BLaER1 treated with 17β-estradiol and CSF1 and Interleukin-3, amounts not matched to agents 10 nM and 100 nM (cell line): Measurements from ENCODE around the gene ABCC11.
A peak's percentile ranks its signal among the peaks of the same experiment; 100 is the strongest.

ENCODE experiments used
- H3K27ac ChIP-seq, 11 experiments: shearing (Covaris generic); formaldehyde crosslinking; 2 replicates each; pipeline ENCODE4 v1.8.1; 2022
- H3K27me3 ChIP-seq, 11 experiments: shearing (Covaris generic); formaldehyde crosslinking; 2 replicates each; pipeline ENCODE4 v1.8.1; 2022
- H3K36me3 ChIP-seq, 11 experiments: shearing (Covaris generic); formaldehyde crosslinking; 2 replicates each; pipeline ENCODE4 v1.8.1; 2022
- H3K4me1 ChIP-seq, 10 experiments: shearing (Covaris generic); formaldehyde crosslinking; 2 replicates each; pipeline ENCODE4 v1.8.1; 2022
- H3K4me2 ChIP-seq, 11 experiments: shearing (Covaris generic); formaldehyde crosslinking; 2 replicates each; pipeline ENCODE4 v1.8.1; 2022
- H3K4me3 ChIP-seq, 10 experiments: shearing (Covaris generic); formaldehyde crosslinking; 2 replicates each; pipeline ENCODE4 v1.8.1; 2022
- H3K9ac ChIP-seq, 11 experiments: shearing (Covaris generic); formaldehyde crosslinking; 2 replicates each; pipeline ENCODE4 v1.8.1; 2022
- H3K9me3 ChIP-seq, 11 experiments: shearing (Covaris generic); formaldehyde crosslinking; replicated peaks in 1 of 11; 2 replicates each; pipeline ENCODE4 v1.8.1; 2022
- H4K20me1 ChIP-seq, 11 experiments: shearing (Covaris generic); formaldehyde crosslinking; 2 replicates each; pipeline ENCODE4 v1.8.1; 2022
- Cebpa-rat ChIP-seq, 11 experiments: shearing (Covaris generic); IDR thresholded peaks; 2 replicates each; pipeline ENCODE4 v1.8.1; 2022

ABCC11 gene

DNA sequence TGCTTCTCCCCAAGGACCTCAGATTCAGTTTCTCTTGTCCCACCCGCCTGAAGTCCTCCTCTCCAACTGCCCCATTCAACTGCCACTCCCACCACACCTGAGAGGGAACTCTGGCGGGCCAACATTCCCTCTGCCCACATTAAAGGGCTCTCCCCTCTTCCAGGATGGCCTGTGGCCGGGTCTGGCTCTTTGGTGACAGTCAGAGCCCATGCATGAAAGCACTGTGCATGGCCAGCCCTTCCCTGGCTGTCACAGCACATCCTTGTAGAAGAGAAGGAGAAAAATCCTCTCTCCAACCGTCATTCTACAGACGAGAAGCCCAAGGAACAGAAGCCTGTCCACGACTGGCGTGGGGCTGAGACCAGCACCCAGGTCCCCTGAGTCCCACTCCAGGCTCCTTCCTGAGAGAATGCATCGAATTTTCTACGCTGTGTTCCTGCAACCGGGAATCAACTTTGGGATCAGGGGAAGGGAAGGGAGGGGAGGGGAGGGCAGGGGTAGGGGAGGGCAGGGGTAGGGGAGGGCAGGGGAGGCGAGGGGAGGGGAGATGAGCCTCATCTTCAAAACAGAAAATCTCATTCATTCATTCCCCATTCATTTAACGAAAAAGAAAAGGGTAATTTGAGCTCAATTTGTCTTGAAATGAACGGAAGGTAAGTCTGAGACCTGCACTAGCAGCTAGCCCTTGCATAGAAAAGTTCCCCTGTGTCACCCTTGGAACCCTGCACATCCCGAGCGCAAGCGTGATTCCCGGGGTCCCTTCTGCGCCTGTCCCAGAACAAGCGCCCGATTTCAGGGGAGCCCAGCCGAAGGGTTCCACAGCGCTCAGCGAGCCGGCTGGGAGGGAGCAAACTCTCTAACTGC is 91.2 kb downstream of the ABCC11 start, which contains the start of gene ABCC12:
Gene ABCC12, minus strand, starts transcription at position 68 of the 864 bp plus-strand sequence. CDS start 9,569 bp downstream, outside the sequence.
- H3K9ac ChIP-seq, result no peak within 1 kb of the TSS
- H4K20me1 ChIP-seq, result no peaks in the 10 kb centered on the region; a peak in 1 of 22 replicates
- H3K4me3 ChIP-seq, result no peak within 1 kb of the TSS
- H3K4me1 ChIP-seq, result peaks cover 5 to 10% (median 8%) of the 10 kb centered on the region in 10 experiments; a peak in 13 of 20 replicates
- TF ChIP-seq Cebpa-rat (IDR thresholded peaks at IDR 0.05), result no peak
- no peaks in the 10 kb centered on the region for H3K9me3 ChIP-seq
- no peak within 1 kb of the TSS for H3K27ac ChIP-seq
- H3K4me2 ChIP-seq, result peak within 1 kb of the TSS in 1 of 11 experiments; percentile 22; a peak in 1 of 22 replicates
- H3K36me3 ChIP-seq, result no peaks in the 10 kb centered on the region
- H3K27me3 ChIP-seq, result no peaks in the 10 kb centered on the region

DNA sequence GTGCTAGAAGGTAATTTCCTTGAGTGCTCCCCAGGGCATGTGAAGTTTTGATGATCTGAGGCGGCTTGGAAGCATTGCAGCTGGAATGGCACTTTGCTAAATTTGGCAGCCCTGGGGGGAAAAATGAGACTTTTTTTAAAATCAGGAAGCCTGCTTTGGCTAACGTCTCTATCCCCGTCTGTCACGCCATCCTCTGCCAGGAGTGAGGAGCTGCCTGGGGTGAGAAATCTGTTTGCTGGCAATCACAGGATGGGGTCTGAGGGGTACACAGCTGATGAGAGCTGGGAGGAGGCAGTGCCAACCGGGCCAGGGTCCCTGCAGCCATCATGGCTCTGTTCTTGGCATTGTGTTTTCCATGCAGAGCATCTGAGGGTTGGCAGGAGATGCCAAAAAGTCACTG is 93.6 kb downstream of the ABCC11 start:
- Histone ChIP-seq H3K9ac (peak overlapping the region in 1 of 11 experiments; percentile 1; a peak in 1 of 22 replicates), H3K9me3 (peaks cover 0 to 14% (median 11%) of the 10 kb centered on the region in 11 experiments; a peak in 21 of 22 replicates), H3K27ac (no peak overlapping the region), H3K36me3 (no peaks in the 10 kb centered on the region), H3K27me3 (no peaks in the 10 kb centered on the region), H3K4me2 (peak overlapping the region in 8 of 11 experiments; percentile 22 to 47 (median 38); a peak in 12 of 22 replicates), H3K4me1 (peaks cover 5 to 10% (median 8%) of the 10 kb centered on the region in 10 experiments; a peak in 13 of 20 replicates), H4K20me1 (no peaks in the 10 kb centered on the region; a peak in 1 of 22 replicates), H3K4me3 (no peak overlapping the region)
- no peak for TF ChIP-seq Cebpa-rat (IDR thresholded peaks at IDR 0.05)

DNA sequence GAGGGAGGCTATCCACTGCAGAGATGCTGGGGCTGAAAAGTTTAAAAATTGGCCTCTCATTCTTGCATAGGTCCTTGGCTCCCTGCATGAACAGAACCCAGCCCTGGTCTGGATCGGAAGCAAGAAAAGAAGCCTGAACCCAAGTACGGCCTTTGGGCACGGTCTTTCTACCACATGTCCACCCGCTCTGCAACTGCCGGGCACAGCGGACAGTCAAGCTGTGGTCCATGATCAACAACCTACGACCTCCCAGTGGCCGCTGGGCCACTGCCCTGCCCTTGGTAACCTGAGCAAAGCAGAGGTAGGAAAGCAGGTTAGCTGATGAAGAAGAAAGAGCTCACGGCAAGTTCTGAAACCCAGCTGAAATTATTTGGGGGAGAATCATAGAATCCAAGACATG is 95.1 kb downstream of the ABCC11 start:
- Histone ChIP-seq H3K27me3 (no peaks in the 10 kb centered on the region), H3K4me2 (no peak overlapping the region), H3K4me3 (no peak overlapping the region), H3K27ac (no peak overlapping the region), H3K36me3 (no peaks in the 10 kb centered on the region), H3K9me3 (peaks cover 12 to 24% (median 20%) of the 10 kb centered on the region in 11 experiments; a peak in 21 of 22 replicates), H3K9ac (no peak overlapping the region), H3K4me1 (peaks cover 0 to 10% (median 7%) of the 10 kb centered on the region in 10 experiments; a peak in 8 of 20 replicates), H4K20me1 (no peaks in the 10 kb centered on the region; a peak in 1 of 22 replicates)
- TF ChIP-seq Cebpa-rat (IDR thresholded peaks at IDR 0.05), result no peak

DNA sequence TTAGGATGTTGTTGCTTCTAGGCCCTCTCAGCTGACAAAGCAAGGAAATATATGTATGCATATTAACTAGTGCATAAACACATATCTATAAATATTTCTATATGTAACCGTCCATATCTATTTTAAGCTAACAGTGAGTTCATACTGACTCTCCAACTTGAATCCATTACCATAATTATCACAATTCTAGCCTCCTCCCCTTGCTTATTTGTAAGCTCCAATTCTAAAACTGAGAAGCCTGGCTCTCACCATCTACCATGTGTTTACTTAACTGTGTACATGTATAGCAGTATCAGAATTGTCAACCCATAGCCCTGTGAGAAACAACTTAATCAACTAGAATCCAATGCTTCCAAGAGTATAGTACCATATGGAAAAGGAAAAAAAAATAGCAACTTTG is 96.6 kb downstream of the ABCC11 start:
- Histone ChIP-seq H3K9ac (no peak overlapping the region), H3K4me3 (no peak overlapping the region), H4K20me1 (no peaks in the 10 kb centered on the region), H3K4me2 (no peak overlapping the region), H3K27me3 (no peaks in the 10 kb centered on the region), H3K36me3 (no peaks in the 10 kb centered on the region), H3K9me3 (peaks cover 12 to 24% (median 20%) of the 10 kb centered on the region in 11 experiments; a peak in 21 of 22 replicates), H3K4me1 (peaks cover 0 to 10% (median 7%) of the 10 kb centered on the region in 10 experiments; a peak in 8 of 20 replicates), H3K27ac (no peak overlapping the region)
- TF ChIP-seq Cebpa-rat (IDR thresholded peaks at IDR 0.05), result no peak

DNA sequence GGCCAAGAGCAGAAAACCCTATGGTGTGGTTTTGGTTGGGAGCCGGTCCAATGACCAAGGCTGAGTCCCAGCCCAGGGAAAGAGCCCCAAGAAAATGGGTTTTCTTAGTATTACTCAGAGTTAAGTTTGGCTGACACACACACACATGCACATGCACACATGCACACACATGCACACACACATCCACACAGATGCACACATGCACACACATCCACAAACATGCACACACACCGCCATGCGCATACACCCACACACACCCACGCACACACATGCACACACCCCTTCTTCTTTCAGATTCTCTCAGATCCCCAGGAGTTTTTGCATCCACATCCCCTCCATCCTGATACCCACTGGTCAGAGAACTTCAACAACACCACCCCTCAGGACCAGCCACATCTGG is 100.6 kb downstream of the ABCC11 start:
- Histone ChIP-seq H3K4me1 (no peaks in the 10 kb centered on the region), H3K9me3 (peaks cover 17 to 35% (median 29%) of the 10 kb centered on the region in 11 experiments), H3K9ac (no peak overlapping the region), H3K4me2 (no peak overlapping the region), H4K20me1 (no peaks in the 10 kb centered on the region), H3K36me3 (no peaks in the 10 kb centered on the region), H3K27ac (no peak overlapping the region), H3K27me3 (no peaks in the 10 kb centered on the region), H3K4me3 (no peak overlapping the region)
- no peak for TF ChIP-seq Cebpa-rat (IDR thresholded peaks at IDR 0.05)

DNA sequence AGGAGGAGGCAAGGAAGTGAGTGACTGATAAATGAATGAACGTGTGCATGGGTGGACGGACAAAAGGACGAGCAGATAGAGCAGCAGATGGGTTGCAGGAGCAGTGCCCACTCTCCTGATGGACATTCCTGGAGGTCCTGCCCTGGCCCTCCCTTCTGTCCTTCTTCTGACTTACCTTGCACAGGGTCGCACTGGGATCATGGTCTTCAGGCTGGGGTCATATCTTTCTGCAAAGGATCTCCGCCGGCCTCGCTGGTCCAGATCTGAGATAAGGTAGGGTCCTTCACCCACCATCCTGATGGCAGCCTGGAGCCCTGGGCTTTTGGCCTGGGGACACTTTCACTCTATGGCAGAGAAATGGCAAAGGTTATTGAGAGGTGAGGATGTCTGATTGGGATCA is 101.2 kb downstream of the ABCC11 start:
- H3K27me3 ChIP-seq, result no peaks in the 10 kb centered on the region
- no peak overlapping the region for H3K9ac ChIP-seq
- TF ChIP-seq Cebpa-rat (IDR thresholded peaks at IDR 0.05), result no peak

DNA sequence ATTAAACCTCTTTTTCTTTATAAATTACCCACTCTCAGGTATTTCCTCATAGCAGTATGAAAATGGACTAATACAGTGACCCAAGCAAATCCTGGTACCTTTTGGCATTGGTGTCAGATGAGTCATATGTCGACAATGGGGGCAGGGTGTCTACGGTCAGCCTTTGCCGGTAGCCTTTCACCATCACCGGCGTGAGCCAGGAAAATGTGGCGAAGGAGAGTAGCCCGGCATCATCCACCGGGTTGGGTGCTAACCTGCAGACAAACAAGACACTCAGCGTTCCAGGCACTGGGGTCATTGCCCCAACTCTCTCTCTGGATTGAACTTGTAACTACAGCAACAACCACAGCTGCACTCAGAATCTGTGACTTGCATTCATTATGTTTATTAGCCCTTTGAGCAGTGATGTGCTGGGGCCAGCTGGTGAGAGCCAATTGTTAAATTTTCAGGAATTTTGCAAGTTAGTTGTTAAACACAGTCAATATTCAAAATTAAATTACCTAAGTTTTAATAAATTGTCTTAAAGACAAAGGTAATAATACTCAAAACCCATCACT is 103.4 kb downstream of the ABCC11 start:
- H3K36me3 ChIP-seq, result no peaks in the 10 kb centered on the region

More for the DNA sequence above, 101.2 kb downstream of the ABCC11 start:
- Histone ChIP-seq H3K4me1 (no peaks in the 10 kb centered on the region), H3K36me3 (no peaks in the 10 kb centered on the region), H3K4me3 (no peak overlapping the region), H3K4me2 (no peak overlapping the region), H3K9me3 (peaks cover 17 to 35% (median 29%) of the 10 kb centered on the region in 11 experiments), H3K27ac (no peak overlapping the region), H4K20me1 (no peaks in the 10 kb centered on the region)

DNA sequence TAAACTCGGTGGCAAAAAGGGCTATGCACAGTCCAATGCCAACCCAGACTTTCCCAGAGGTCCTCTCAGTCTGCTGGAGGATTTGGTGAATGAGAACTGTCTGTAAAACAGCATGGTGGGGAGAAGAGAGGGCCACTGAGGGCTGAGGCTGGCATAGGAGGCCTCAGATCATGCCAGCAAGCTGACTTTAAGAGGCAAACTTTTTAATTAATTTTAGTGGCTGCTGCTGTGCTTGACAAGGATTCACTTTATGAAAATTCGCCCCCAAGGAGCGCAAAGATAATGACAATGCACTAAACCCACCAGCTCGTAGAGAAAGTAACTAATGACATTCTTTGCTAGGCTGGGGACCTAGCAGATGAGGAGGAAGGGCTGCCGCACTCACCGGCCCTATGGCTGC is 106.5 kb downstream of the ABCC11 start:
- H3K4me2 ChIP-seq, result no peak overlapping the region
- no peak overlapping the region for H3K4me3 ChIP-seq
- no peaks in the 10 kb centered on the region for H4K20me1 ChIP-seq
- TF ChIP-seq Cebpa-rat (IDR thresholded peaks at IDR 0.05), result no peak
- H3K27me3 ChIP-seq, result no peaks in the 10 kb centered on the region
- H3K36me3 ChIP-seq, result no peaks in the 10 kb centered on the region
- no peak overlapping the region for H3K9ac ChIP-seq
- peaks cover 0 to 12% (median 9%) of the 10 kb centered on the region in 11 experiments; a peak in 15 of 22 replicates for H3K9me3 ChIP-seq
- H3K27ac ChIP-seq, result no peak overlapping the region
- no peaks in the 10 kb centered on the region for H3K4me1 ChIP-seq

More for the DNA sequence above, 103.4 kb downstream of the ABCC11 start:
- H3K4me1 ChIP-seq, result no peaks in the 10 kb centered on the region
- no peak for TF ChIP-seq Cebpa-rat (IDR thresholded peaks at IDR 0.05)
- H3K27me3 ChIP-seq, result no peaks in the 10 kb centered on the region
- H3K9ac ChIP-seq, result no peak overlapping the region
- peaks cover 8 to 23% (median 19%) of the 10 kb centered on the region in 11 experiments for H3K9me3 ChIP-seq
- H3K4me2 ChIP-seq, result no peak overlapping the region
- no peak overlapping the region for H3K27ac ChIP-seq
- H4K20me1 ChIP-seq, result no peaks in the 10 kb centered on the region
- no peak overlapping the region for H3K4me3 ChIP-seq

DNA sequence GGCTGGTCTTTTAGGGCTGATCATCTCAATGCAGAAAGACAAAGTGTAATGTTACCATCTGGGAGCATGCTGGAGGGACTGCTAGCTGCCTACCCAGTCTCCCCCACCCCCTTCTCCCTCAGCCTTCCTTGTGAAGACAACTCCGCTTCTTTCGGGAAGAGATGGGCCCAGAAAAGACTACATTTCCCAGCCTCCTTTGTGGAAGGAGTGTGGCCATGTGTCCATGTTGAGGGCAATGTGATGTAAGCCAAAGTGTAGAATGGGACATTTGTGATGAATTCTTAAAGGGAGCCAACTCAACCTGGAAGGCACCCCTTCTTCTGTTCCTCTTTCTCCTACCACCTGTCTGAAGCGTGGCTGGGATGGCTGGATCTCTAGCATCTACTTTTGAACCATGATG is 107.8 kb downstream of the ABCC11 start:
- H3K4me3 ChIP-seq, result no peak overlapping the region
- TF ChIP-seq Cebpa-rat (IDR thresholded peaks at IDR 0.05), result no peak
- no peak overlapping the region for H3K27ac ChIP-seq
- H3K36me3 ChIP-seq, result no peaks in the 10 kb centered on the region
- no peak overlapping the region for H3K9ac ChIP-seq
- peaks cover 0 to 12% (median 9%) of the 10 kb centered on the region in 11 experiments; a peak in 15 of 22 replicates for H3K9me3 ChIP-seq
- H3K4me1 ChIP-seq, result no peaks in the 10 kb centered on the region
- no peaks in the 10 kb centered on the region for H3K27me3 ChIP-seq
- no peaks in the 10 kb centered on the region for H4K20me1 ChIP-seq
- no peak overlapping the region for H3K4me2 ChIP-seq
